Right ventricle myocardium superior (tissue), 1 donor: Measurements from ENCODE around the gene BMF. TPM values are rescaled to one million over a fixed set of nuclear protein-coding genes. Genes with fewer than 3 reads are reported as not detected.
"Not testable (repeated sequence)": the region's sequence is repeated elsewhere in the genome, so short reads cannot be mapped to it uniquely, and the experiment has no call there.

Experiments used
- ATAC-seq: fragments of 200-7000 bp; cut with Tn5 transposase; one replicate; pipeline ENCODE4 v1.9.1; 2020; ENCODE audit warnings: mild to moderate bottlenecking; ENCODE audit not compliant: poor library complexity
- DNase-seq: peaks from one replicate; pipeline ENCODE4 v3.0.0-alpha.2; 2020
- intact Hi-C: fragments of 100-400 bp; cut with DNase I; formaldehyde crosslinking; loops from one replicate; pipeline ENCODE4 v1.11.2; 2022
- long read RNA-seq: library from polyadenylated mRNA; unstranded; transcript quantifications from one replicate; pipeline ENCODE4 v2.0.0, GENCODE V29; 2021
- total RNA-seq: library from RNA; stranded (reverse); fragmentation: NEBNext Ultra II Directional; extraction: Animal tissue kit (Norgen Biotek cat#: 25700); gene quantifications from one replicate; pipeline ENCODE4 v1.2.1, GENCODE V29; 2021
- donor health status: DM: no; HTN: yes; CAD: no; lungs with severe emphysema.

BMF gene, protein sequence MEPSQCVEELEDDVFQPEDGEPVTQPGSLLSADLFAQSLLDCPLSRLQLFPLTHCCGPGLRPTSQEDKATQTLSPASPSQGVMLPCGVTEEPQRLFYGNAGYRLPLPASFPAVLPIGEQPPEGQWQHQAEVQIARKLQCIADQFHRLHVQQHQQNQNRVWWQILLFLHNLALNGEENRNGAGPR
- 3.4 TPM for total RNA-seq
- long read RNA-seq, full-length matches to known transcripts: 5 of 8 reads
- long read RNA-seq, partial matches to known transcripts: 0 of 8 reads
- long read RNA-seq, other reads (novel, unspliced or antisense): 3 of 8 reads

- ATAC-seq: peak; percentile 88
- DNase-seq: peak; percentile 100
- intact Hi-C loops: loop anchor here (5.0 kb wide), 2 partner anchors 42 to 62 kb away; no protein-coding TSS in a partner anchor
These were observed at the start of gene BMF for GRCh38 chr15:40108855-40109735. TSS of gene BMF (minus strand) at chr15:40108879. CDS start at chr15:40106086, 2,793 bp downstream.

DNA sequence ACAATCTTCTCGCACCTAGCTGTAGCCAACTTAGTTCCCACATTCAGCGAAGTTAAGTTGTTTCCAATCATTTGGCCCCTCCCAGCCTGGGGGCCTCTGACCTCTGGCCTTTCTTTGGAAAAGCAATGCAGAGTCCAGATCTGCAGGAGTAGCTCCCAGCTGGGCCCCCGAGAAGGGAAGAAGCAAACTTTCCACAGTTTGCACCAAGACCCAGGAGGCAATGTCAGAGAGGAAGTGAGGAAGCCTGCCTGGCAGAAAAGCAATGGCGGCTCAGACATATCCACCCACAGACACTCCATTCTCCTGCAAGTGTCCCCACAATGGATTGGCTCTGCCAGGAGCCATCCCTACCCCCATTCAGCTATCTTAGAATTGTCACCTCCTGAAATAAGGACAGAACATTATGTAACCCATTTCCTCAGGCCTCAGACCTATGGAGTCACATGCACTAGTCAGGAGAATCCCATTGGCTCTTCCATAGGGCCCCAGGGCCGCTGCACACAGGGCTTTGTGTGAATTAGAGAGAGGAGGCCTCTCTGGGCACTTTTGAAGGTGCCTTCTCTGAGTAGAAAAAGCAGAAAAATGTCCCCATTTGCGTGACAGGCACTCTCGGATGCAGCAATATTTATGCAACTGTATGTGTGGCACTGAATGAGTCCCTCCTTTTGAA lies 49.2 kb upstream of the BMF start:
- intact Hi-C loops: no loop called here
- no peak for DNase-seq
- ATAC-seq: no peak

GRCh38 chr15:40155270-40155910 lies 46.7 kb upstream of the BMF start:
- no peak for ATAC-seq
- no peak for DNase-seq
- intact Hi-C loops: no loop called here

DNA sequence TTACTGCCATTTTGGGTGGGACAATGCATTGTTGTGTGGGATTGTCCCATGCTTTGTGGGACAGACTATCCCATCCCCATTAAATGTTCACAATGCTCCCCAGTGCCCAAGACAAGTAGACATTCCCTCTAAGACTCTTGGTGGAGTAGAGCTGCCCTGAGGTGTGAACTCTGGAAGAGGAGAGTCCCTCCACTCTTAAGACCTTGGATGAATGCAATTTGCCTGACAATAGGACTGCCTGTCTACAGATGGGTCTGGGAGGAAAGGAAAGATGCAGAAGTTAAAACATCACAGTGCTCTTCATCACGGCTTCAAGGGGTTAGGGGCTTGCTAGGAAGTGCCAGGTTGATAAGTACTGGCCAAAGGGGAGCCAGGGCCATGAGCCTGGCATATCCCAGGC lies 46.1 kb upstream of the BMF start:
- intact Hi-C loops, DNase-seq, ATAC-seq: not testable (repeated sequence)

DNA sequence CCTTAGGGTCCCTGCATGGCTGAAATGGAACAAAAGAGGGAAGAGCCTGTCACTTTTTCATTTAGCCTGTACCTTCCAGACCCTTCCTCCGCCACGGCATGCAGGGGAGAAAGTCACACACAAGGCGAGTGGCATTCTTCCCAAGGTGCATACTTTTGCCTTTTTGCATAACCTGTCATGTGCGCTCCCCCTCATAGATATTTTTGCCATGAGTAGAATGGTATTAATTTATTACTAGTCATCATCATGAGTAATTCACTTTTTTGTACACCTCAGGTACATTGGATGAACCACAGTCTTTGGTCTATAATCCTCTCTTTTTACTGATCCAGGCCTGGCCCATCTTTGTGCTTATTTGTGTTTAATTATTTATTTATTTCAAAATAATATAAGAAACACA lies 43.3 kb upstream of the BMF start:
- intact Hi-C loops: no loop called here
- DNase-seq: no peak
- no peak for ATAC-seq

- intact Hi-C loops: no loop called here
- no peak for DNase-seq
- no peak for ATAC-seq
These were observed 42.8 kb upstream of the BMF start for GRCh38 chr15:40151499-40151898.

GRCh38 chr15:40150163-40150925 lies 41.7 kb upstream of the BMF start:
- DNase-seq (no peak), ATAC-seq (no peak)
- intact Hi-C loops: no loop called here

DNA sequence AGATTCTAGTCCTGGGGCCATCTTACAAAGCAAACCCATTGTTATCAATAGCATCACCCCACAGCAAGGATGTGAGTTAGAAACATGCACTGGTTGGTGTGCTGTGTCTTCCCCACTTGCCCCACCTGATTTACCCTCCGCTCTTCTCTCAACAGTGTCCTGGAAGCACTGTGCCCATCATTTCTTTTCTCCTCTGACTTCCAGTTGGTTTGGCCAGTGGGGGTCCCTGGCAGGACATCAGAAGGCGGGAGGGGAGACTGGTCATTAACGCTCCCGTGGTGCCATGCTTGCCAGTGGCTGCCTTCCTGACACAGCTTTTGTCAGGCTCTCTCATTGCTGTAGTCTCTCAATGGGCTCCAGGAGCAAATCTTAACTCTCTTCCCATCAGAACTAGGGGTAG lies 40.7 kb upstream of the BMF start:
- ATAC-seq: no peak
- intact Hi-C loops: no loop called here
- no peak for DNase-seq

- no peak for ATAC-seq
- DNase-seq: no peak
- intact Hi-C loops: no loop called here
These were observed 37.4 kb upstream of the BMF start for GRCh38 chr15:40146037-40146436.

DNA sequence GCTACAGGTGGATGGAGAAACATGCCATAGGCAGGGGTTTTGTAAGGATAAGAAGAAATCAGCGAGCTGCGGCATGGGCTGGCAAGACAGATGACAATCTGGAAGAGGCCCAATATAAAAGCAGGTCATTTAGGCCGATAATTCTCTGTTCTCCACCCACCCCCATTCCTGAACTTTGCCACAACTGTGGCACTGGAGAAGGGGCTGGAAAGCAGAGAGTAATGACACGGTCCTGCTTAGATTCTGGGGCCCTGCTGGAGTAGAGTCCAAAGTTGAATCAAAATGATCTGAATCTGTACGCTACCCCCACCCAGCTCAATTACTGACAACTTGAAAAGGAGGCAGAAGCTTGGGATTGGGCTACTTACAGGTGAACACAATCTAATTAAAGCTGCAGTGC lies 33.7 kb upstream of the BMF start:
- ATAC-seq (no peak), DNase-seq (no peak)
- intact Hi-C loops: no loop called here

DNA sequence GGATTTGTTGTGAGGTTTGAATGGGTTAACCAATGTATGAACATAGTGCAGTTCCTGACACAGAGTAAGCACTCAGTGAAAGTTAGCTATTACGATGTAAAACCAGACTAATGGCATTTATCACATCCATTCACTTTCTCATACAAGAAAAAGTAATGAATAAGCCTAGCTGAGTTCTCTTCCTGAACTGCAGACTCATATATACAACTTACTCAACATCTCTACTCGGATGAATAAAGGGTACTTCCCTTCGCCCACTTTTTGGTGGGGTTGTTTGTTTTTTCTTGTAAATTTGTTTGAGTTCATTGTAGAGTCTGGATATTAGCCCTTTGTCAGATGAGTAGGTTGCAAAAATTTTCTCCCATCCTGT lies 29.5 kb upstream of the BMF start:
- ATAC-seq, DNase-seq, intact Hi-C loops: not testable (repeated sequence)

DNA sequence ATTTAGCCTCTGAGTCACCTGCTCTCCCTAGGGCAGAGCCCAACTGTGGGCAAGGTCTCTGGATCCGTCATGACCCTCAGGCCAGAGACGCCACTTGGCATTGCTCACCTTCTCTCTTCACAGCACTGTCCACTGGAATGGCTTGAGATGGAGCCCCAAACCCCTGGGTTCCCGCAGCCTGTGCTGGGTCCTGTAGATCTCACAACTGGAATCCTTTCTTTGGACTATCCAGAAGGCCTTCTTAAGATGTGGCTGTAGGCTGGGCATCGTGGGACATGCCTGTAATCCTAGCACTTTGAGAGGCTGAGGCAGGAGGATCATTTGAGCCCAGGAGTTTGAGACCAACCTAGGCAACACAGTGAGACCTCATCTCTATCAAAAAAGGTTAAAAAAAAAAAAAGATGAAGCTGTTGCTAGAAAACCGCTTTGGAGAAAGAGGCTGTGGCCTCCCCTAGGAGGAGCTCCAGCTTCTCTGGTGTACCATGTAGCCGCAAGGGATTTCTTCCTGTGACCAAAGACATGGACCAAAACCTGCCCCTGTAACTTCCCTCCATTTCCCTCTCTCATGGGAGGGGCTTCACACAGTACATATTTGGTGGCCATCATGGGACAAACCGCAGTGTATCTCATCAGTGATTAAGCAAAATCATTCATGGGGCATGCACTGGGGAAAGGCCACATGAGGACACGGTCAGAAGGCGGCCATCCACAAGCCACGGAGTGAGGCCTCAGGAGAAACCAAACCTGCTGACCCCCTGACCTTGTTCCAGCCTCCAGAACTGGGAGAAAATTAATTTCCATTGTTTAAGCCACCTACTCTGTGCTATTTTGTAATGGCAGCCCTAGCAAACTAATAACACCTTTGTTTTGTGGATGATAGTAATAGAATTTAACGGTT lies 28.9 kb upstream of the BMF start:
- no peak for ATAC-seq
- DNase-seq: no peak
- intact Hi-C loops: no loop called here

- no peak for DNase-seq
- no peak for ATAC-seq
- intact Hi-C loops: no loop called here
These were observed 28.0 kb upstream of the BMF start for GRCh38 chr15:40136470-40137302.

- DNase-seq, intact Hi-C loops, ATAC-seq: not testable (repeated sequence)
These were observed 27.3 kb upstream of the BMF start for GRCh38 chr15:40135846-40136450.

- ATAC-seq: no peak
- intact Hi-C loops: no loop called here
- no peak for DNase-seq
These were observed 26.2 kb upstream of the BMF start for GRCh38 chr15:40134885-40135284.

DNA sequence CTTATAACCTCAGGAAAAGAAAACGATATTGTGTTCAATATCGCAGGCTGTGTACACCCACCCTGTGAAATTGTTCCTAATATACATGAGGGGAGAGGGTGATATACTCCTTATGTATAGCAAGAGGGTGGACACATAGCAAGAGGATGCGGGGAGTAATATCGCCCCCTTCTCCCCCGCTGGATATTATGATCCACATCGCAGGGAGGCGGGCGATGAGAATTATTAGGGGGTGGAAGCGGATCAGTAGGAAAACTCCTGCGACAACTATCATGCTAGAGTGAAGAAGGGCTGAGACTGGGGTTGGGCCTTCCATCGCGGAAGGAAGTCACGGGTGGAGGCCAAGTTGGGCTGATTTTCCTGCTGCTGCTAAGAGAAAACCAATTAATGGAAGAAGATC lies 24.9 kb upstream of the BMF start:
- DNase-seq (no peak), ATAC-seq (no peak)
- intact Hi-C loops: no loop called here
